Progenitor cell of endocrine pancreas (in vitro differentiated cells): ENCODE data around the gene ADAMTS1. TPM values are rescaled to one million over a fixed set of nuclear protein-coding genes. Genes with fewer than 3 reads are reported as not detected.

Source experiments
- DNase-seq: peaks from one replicate; pipeline ENCODE4 v3.0.0; 2021; ENCODE audit warnings: low spot score; ENCODE audit not compliant: unreplicated experiment
- H3K27ac Mint-ChIP-seq: 2 replicates; pipeline ENCODE4 v1.8.0; 2021; ENCODE audit warnings: mild to moderate bottlenecking, moderate library complexity, mixed read lengths
- H3K27me3 Mint-ChIP-seq: 2 replicates; pipeline ENCODE4 v1.8.0; 2021; ENCODE audit warnings: mixed read lengths
- H3K36me3 Mint-ChIP-seq: 2 replicates; pipeline ENCODE4 v1.8.0; 2022; ENCODE audit warnings: mixed read lengths; ENCODE audit not compliant: insufficient read depth
- H3K4me1 Mint-ChIP-seq: 2 replicates; pipeline ENCODE4 v1.8.0; 2021; ENCODE audit warnings: low read depth, mixed read lengths
- H3K4me3 Mint-ChIP-seq: 2 replicates; pipeline ENCODE4 v1.8.0; 2021; ENCODE audit warnings: low read depth, mild to moderate bottlenecking, moderate library complexity, mixed read lengths
- H3K9me3 Mint-ChIP-seq: 2 replicates; pipeline ENCODE4 v1.8.0; 2021; ENCODE audit warnings: low read depth, mixed read lengths
- long read RNA-seq: library from polyadenylated mRNA; unstranded; transcript quantifications from one replicate; pipeline ENCODE4 v2.0.0, GENCODE V29; 2020
- total RNA-seq: library from RNA; stranded (reverse); gene quantifications from 2 replicates; pipeline ENCODE4 v1.2.1, GENCODE V29; 2021
- TF ChIP-seq, protein P1 (sequence below): fragments of 200-600 bp; sonication (generic); IDR thresholded peaks from one replicate; pipeline ENCODE4 v1.5.0; 2021; ENCODE audit warnings: antibody characterized with exemption, mild to moderate bottlenecking; ENCODE audit not compliant: unreplicated experiment

Gene ADAMTS1
- 11.6 and 12.7 TPM in 2 replicates for total RNA-seq
- long read RNA-seq, full-length matches to known transcripts: 23 of 45 reads
- long read RNA-seq, partial matches to known transcripts: 8 of 45 reads
- long read RNA-seq, other reads (novel, unspliced or antisense): 14 of 45 reads

DNA sequence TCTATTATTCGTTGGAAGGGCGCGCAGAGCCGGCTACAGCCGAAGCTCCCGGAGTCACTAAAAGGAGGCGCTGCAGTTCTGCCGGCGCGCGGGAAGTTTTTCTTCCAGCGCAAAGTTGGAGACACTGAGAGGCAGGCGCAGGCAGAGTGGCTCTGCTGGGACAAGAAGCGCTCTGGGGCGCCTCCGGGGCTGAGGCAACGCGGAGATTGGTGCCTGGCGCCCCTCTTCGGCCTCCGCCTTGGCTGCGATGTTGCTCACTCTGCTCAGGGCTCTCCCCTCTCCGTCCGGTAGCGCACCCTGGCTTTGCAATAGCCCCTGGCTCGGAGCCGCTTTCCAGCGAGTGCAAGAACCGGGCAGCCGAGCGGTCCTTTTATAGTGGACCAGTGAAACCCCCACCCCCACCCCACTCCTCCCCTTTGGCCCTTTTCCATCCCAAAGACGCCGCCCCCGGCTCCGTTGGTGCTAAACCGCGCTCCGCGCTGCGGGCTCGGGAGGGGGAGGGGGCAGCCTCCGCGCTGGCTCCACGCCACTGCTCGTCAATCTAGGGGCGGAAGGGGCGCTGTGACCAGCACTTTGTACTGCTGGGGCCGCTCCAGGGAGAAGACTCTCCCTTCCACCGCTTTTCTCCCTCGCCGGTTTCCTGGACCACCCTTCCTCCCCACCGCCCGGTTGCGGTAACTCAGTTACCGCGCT is at the start of gene ADAMTS1:
ADAMTS1 (minus strand) TSS at position 344 of the 693 bp plus-strand sequence. CDS start 455 bp downstream, outside the sequence.
- peaks cover 8% of the 10 kb centered on the region for H3K27me3 Mint-ChIP-seq
- H3K36me3 Mint-ChIP-seq: peaks cover 17% of the 10 kb centered on the region
- DNase-seq: peak; percentile 80
- H3K4me3 Mint-ChIP-seq: peak within 1 kb of the TSS; percentile 85
- peaks cover 25% of the 10 kb centered on the region for H3K4me1 Mint-ChIP-seq
- no peaks in the 10 kb centered on the region for H3K9me3 Mint-ChIP-seq
- peak within 1 kb of the TSS; percentile 99 for H3K27ac Mint-ChIP-seq
- TF ChIP-seq, protein P1, sequence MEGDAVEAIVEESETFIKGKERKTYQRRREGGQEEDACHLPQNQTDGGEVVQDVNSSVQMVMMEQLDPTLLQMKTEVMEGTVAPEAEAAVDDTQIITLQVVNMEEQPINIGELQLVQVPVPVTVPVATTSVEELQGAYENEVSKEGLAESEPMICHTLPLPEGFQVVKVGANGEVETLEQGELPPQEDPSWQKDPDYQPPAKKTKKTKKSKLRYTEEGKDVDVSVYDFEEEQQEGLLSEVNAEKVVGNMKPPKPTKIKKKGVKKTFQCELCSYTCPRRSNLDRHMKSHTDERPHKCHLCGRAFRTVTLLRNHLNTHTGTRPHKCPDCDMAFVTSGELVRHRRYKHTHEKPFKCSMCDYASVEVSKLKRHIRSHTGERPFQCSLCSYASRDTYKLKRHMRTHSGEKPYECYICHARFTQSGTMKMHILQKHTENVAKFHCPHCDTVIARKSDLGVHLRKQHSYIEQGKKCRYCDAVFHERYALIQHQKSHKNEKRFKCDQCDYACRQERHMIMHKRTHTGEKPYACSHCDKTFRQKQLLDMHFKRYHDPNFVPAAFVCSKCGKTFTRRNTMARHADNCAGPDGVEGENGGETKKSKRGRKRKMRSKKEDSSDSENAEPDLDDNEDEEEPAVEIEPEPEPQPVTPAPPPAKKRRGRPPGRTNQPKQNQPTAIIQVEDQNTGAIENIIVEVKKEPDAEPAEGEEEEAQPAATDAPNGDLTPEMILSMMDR: peak; percentile 50

DNA sequence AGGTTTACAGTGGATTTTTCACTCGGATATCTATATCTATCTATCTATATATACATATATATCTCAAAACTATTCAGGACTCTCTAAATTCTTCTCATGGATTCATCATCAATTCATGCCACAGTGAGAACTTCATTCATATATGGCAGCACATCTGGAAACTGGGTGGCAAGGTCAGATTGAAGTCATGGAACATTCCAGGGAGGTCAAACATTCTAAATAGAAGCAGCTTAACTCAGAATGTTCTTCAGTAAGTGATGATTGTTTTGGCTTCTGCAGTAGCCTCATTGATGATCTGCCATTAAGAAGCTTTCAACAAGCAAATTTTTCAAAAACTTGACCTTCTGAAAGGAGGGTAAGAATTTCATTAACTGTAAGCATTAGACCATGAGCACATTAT is 46.9 kb upstream of the ADAMTS1 start:
- H3K4me3 Mint-ChIP-seq: no peak overlapping the region
- H3K9me3 Mint-ChIP-seq: peaks cover under 1% of the 10 kb centered on the region
- H3K4me1 Mint-ChIP-seq: no peaks in the 10 kb centered on the region
- DNase-seq: no peak
- H3K36me3 Mint-ChIP-seq: no peaks in the 10 kb centered on the region
- TF ChIP-seq, protein P1: no peak
- H3K27ac Mint-ChIP-seq: no peak overlapping the region
- H3K27me3 Mint-ChIP-seq: no peaks in the 10 kb centered on the region

DNA sequence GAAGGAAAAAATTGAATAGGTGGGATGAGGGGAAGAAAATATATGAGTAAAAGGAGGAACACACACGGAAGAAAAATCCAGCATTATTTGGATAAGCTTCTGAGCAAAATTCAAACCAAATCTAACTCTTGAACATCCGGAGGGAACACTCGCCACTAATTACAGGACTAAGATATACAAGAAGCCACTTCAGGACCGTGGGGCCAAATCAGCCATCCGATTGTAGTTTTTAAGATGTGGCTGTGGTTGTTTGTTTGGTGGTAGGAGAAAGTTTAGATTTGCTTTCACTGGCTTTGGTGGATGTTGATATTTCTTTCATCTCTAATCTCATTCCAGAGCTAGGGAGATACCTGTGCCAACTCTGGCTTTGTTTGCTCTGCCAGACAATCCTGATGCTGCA is 43.7 kb upstream of the ADAMTS1 start:
- TF ChIP-seq, protein P1: no peak
- Mint-ChIP-seq H3K9me3 (no peaks in the 10 kb centered on the region), H3K27me3 (no peaks in the 10 kb centered on the region), H3K4me3 (no peak overlapping the region), H3K27ac (no peak overlapping the region), H3K36me3 (no peaks in the 10 kb centered on the region), H3K4me1 (no peaks in the 10 kb centered on the region)
- no peak for DNase-seq

DNA sequence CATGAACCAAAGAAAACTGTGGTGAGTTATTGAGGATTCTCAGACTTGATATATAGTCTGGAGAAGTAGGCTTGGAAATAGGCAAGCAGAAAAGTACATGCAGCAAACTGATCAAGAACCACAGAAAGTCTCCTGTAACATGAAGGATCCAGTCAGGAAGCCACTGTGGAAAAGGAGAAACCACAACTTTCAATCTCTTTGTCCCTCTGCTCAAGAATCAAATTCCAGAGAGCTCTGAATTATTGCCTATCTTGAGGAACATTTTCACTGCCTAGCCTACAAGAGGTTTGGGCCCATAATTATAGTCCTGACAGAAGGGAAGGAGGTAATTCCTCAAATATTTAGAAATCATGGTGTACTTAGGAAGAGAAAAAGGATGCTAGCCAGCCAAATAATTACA is 43.0 kb upstream of the ADAMTS1 start:
- no peak overlapping the region for H3K4me3 Mint-ChIP-seq
- no peaks in the 10 kb centered on the region for H3K4me1 Mint-ChIP-seq
- H3K9me3 Mint-ChIP-seq: no peaks in the 10 kb centered on the region
- H3K27me3 Mint-ChIP-seq: no peaks in the 10 kb centered on the region
- H3K27ac Mint-ChIP-seq: no peak overlapping the region
- TF ChIP-seq, protein P1: no peak
- DNase-seq: no peak
- no peaks in the 10 kb centered on the region for H3K36me3 Mint-ChIP-seq

DNA sequence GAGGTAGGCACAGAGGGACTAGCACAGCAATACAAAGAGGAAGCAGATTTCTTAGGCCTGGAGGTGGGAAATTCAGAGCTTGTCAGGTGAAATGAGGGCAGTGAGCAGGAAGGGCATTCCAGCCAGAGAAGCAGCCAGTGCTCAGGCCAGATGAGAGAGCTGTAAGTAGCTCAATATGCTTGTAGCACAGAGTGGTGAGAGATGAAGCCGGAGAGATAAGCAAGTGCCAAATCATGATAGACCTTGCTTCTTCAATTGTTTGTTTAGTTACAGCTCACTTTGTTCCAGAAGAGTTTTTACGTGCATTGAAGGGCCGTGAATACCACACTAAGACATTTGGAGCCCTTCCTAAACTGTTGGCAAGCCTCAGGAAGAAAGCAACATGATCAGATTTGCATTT is 42.0 kb upstream of the ADAMTS1 start:
- H3K36me3 Mint-ChIP-seq: no peaks in the 10 kb centered on the region
- H3K9me3 Mint-ChIP-seq: no peaks in the 10 kb centered on the region
- H3K4me3 Mint-ChIP-seq: no peak overlapping the region
- no peaks in the 10 kb centered on the region for H3K27me3 Mint-ChIP-seq
- TF ChIP-seq, protein P1: no peak
- no peak for DNase-seq
- no peaks in the 10 kb centered on the region for H3K4me1 Mint-ChIP-seq
- H3K27ac Mint-ChIP-seq: no peak overlapping the region
